GM21515 (cell line): ENCODE data around the gene BIVM.

Source experiments
- ATAC-seq: cut with Tn5 transposase; IDR thresholded peaks from one replicate; pipeline ENCODE4 v1.9.1; 2021; ENCODE audit not compliant: unreplicated experiment

The BIVM gene

DNA sequence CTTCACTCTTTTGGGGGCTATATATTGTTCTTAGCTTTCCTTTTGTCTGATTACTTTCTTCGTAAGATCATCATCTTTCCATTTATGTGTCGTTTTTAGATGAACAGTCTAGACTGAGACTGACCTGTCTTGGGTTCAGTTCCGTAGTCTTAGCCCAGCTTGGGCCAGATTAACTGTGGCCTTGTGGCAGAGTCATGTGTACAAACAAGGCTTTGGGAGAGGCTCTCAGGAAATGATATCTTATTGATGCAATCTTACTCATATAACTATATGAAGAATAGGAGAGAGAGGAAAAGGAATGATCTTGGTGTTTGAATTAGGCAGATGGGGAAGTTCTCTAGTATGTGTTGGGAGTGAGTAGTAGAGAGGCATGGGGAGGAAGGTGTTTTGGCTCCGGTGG lies 40.1 kb downstream of the BIVM start:
- no peak for ATAC-seq

DNA sequence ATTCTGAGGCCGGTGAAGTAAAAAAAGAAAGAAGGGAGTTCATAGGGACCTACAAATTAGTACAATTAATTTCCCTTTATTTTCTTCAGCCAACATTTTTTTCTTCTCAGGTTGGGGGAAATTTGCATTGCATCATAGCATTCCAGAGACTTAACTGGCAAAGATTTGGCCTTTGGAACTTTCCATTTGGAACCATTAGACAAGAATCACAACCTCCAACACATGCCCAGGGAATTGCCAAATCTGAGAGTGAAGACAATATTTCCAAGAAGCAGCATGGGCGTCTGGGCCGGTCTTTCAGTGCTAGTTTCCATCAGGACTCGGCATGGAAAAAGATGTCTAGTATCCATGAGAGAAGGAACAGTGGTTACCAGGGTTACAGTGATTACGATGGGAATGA lies 40.5 kb downstream of the BIVM start:
- ATAC-seq, result no peak

DNA sequence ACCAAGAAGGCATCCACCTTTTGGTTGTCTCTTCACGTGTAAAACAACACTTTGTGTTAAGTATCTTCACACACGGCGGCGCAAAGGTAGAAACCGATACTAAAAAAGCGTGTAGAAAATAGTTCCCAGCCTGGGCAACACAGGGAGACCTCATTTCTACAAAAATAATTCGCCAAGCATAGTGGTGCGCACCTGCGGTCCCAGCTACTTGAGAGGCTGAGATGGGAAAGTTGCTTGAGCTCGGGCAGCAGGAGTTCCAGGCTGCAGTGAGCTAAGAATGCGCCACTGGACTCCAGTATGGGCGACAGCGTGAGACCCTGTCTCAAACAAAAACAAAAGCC lies 46.3 kb downstream of the BIVM start:
- peak; percentile 18 for ATAC-seq

GRCh38 chr13:102845630-102846260 lies 46.8 kb downstream of the BIVM start, which contains the start of gene ERCC5:
Gene ERCC5 (plus strand): TSS chr13:102846032. CDS start chr13:102846267, 235 bp downstream.
- peak; percentile 84 for ATAC-seq

DNA sequence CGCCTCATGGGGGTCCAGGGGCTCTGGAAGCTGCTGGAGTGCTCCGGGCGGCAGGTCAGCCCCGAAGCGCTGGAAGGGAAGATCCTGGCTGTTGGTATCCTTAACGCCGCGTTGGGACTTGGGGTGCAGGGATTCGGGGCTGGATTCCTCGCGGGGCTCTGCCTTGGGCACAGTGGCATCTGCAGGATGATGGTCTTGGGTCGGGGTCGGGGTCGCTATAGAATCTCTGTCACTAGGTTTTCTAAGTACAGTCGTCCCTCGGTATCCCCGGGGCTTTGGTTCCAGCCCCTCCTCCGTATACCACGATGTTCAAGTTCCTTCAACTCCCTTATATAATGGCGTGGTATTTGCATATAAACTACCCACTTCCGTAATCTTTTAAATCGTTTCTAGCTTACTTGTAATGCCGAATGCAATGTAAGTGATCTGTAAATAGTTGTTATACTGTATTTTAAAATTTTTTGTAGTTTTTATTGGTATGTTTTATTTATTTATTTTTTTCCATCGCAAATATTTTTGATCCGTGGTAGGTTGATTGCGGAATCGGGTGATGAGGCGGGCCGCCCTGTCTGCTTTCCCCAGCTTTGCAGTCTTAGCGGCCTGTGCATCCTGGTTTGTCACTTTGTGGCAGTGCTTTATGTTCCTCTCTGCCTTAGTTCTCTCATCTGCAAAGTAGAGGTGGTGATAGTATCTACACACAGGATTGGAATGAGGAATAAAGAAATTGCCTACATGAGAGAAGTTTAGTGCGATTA lies 47.5 kb downstream of the BIVM start:
- ATAC-seq, result peak; percentile 42

GRCh38 chr13:102847272-102848234 lies 48.6 kb downstream of the BIVM start:
- no peak for ATAC-seq

DNA sequence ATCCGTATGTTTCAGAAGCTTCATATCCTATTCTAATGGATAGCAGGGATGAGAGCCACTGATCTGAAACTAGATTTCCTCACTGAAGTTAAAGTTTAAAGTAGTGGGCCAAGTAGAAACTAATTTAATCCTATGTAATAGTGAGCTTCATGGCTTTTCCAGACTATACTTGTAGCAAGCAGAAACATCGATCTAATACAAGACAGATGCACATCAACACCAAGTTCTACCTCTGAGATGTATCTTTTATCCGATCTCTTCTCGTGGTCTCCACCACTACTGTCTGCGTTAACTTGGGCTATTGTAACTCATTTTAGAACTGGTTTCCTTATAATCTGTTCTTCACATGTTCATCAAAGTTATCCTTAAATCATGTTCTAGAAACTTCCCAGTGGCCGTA lies 50.0 kb downstream of the BIVM start:
- ATAC-seq, result no peak

- no peak for ATAC-seq
Measured at GRCh38 chr13:102852556-102852955, 53.6 kb downstream of the BIVM start.

DNA sequence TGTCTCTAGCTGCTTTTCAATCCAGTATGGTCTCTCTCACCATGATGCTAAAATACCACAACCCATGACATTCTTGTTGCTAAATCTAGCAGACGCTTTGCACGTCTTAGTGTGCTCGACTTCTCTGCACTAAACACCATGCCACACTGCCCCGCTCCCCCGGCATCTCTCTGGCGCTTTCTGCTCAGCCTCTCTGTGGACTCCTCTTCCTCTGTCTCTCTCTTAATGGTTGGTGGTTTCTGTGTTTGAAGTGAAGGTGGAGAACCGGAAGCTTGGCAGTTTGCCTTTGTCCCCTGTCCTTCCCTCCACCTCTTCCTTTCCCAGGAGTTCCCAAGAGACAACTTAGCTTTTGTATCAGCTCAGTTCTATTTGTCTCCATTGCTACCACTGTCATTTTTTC lies 55.8 kb downstream of the BIVM start:
- ATAC-seq, result peak; percentile 60

DNA sequence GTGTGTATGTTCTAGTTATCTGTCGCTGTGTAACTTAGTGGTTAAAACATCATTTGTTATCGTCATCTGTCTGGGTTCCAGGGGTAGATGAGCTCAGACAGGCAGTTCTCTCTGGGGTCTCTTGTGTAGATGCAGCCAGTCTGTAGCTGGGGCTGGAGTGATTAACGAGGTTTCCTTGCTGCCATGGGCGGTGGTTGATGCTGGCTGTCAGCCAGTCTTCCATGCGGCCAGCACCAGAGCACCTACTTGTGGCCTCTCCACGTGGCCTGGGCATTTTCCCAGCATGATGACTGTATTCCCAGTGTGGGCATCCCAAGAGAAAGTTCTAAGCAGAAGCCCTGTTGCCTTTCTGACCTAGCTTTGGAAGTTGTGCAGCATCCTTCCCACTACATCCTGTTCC lies 57.6 kb downstream of the BIVM start:
- ATAC-seq, result no peak

DNA sequence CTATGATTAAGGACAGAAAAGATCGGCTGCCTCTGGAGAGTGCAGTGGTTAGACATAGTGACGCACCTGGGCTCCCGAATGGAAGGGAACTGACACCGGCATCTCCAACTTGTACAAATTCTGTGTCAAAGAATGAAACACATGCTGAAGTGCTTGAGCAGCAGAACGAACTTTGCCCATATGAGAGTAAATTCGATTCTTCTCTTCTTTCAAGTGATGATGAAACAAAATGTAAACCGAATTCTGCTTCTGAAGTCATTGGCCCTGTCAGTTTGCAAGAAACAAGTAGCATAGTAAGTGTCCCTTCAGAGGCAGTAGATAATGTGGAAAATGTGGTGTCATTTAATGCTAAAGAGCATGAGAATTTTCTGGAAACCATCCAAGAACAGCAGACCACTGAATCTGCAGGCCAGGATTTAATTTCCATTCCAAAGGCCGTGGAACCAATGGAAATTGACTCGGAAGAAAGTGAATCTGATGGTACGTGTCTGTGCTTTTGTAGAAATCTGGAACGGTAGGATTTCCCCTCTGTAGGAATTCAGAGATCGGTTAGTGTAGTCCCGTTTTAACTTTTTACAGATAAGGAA lies 63.8 kb downstream of the BIVM start:
- no peak for ATAC-seq

GRCh38 chr13:102863590-102863989 lies 64.7 kb downstream of the BIVM start:
- no peak for ATAC-seq

- ATAC-seq, result no peak
Measured at GRCh38 chr13:102868366-102868936, 69.5 kb downstream of the BIVM start.

GRCh38 chr13:102869948-102870676 lies 71.2 kb downstream of the BIVM start:
- ATAC-seq, result peak; percentile 9

DNA sequence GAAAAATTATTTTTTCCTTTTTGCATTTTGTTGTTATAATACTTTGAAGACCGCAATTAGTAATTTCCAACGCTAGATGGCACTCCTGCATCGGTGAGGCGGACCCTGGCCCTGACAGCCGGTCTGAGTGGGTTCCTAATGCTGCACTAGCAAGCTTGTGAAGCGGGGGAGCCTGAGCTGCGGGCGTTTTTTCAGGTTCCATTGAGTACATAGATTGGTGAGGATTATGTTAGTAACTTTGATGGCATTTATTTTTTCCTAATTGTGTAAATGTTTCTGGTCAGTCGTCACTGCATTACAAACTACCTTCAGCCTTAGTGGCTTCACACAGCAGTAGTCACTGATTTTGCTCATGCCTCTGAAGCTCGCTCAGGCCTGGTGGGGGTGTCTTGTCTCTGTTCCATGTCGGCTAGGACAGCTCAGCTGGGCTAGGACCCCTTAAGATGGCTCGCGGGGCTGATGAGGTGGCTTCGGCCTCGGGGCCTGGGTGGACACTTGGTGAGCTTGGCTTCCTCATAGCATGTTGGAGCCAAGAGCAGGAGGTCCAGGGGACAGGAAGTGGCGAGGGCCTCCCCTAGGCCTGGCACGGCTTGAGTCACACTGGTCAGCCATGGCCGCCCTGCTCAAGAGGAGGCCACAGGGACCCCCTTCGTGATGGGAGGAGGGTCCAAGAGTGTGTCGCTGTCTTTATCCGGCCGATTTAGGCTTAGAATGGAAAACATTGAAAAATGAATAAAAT lies 71.9 kb downstream of the BIVM start:
- peak; percentile 75 for ATAC-seq

GRCh38 chr13:102872131-102872530 lies 73.2 kb downstream of the BIVM start:
- no peak for ATAC-seq

DNA sequence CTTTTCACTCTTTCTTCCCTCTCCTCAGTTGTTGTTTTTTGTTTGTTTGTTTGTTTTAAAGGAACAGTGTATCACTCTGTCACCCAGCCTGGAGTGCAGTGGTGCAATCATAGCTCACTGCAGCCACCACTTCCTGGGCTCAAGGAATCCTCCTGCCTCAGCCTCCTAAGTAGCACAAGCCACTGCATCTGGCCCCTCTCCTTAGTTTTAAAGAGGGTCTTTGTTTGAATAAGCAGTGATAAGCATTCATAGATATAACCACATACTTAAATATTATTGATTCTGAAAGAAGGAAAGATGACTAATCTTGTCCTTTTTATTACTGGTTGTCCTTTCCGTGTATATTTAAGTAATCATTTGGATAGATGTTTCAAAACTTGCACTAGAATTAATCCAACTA lies 73.6 kb downstream of the BIVM start:
- ATAC-seq, result no peak

- peak; percentile 65 for ATAC-seq
Measured at GRCh38 chr13:102873653-102874052, 74.7 kb downstream of the BIVM start.

DNA sequence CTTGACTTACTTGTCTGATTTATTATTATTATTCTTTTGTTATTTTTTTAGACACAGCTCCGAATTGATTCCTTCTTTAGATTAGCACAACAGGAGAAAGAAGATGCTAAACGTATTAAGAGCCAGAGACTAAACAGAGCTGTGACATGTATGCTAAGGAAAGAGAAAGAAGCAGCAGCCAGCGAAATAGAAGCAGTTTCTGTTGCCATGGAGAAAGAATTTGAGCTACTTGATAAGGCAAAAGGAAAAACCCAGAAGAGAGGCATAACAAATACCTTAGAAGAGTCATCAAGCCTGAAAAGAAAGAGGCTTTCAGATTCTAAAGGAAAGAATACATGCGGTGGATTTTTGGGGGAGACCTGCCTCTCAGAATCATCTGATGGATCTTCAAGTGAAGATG lies 76.3 kb downstream of the BIVM start:
- no peak for ATAC-seq

- ATAC-seq, result no peak
Measured at GRCh38 chr13:102877303-102877702, 78.4 kb downstream of the BIVM start.
